GM19099 (cell line): ENCODE data around the gene TAS1R3.

Experiments used
- POLR2A ChIP-seq: IDR thresholded peaks from 3 replicates; pipeline ENCODE4 v1.6.1; 2011; ENCODE audit warnings: low read depth; ENCODE audit not compliant: insufficient read length; ENCODE audit errors: extremely low read depth

Gene TAS1R3

DNA sequence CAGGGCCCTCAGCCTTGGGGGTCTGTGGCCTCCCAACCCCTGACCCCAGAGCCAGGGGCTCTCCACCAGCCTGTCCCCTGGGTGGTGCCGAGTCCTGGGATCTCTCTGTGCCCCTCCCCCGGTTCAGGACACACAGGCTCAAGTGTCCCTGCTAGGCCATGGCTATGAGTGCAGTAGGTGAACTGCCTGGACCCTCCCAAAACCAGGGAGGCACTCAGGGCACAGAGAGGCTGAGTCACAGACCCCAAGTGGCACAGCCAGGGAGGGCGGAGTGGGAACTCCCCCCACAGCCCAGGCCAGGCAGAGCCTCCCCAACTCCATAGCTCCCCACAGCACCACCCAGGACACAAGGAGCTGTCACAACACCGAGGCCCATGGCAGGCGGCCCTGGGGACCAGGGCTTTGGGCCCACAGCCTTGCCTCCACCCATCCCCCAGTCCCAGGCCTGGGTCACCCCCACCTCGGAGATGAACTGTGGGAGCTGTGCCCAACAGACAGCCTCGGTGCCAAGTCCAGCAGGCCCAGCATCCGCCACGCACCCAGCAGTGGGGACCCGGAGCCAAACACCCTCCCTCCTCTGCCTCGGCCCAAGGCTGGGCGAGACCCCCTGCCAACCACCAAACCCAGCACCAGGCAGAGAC is 14.9 kb downstream of the TAS1R3 start:
- TF ChIP-seq POLR2A: no peak

DNA sequence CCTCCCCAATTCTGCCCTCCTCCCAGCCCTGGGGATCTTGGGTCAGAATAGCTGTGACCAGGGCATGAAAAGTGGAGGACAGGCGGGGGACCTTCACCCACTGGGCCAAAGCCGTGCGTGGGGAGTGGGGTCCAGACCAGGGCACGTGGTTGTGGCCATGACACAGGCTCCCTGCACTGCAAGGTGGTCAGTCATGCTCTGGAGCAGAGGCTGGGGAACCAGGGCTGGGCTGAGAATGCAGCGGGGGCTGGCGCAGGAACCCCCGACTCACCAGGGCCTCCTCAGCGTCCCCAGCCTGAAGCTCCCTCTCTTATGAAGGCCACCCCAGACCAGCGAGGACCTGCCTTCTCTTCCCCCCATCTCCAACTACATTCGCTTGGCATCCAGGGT is 15.4 kb downstream of the TAS1R3 start:
- no peak for TF ChIP-seq POLR2A

DNA sequence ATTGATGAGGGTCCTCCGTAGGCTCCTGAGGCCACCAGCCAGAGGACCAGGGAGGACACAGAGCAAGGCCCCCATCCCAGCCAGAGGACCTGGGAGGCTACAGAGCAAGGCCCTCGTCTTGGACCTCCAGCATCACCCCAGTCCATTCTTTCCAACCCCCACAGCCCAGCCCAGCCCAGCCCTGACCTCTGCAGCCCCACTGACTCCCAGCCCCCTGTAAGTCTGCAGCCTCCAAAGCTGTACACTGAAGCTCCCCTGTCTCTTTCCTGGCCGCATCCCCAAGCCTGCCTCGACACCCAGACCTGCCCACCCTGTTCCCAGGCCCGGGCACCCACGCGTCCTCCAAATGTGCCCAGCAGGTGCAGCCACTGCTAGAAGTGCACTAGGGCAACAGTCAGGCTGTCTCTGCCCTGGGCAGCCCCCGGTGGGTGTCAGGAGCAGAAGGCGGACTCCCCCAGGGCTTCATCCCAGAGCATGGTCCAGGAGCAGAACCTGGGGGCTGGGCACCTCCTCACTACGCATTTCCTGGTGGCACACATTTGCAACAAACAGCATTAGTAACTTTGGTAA is 16.0 kb downstream of the TAS1R3 start:
- no peak for TF ChIP-seq POLR2A

DNA sequence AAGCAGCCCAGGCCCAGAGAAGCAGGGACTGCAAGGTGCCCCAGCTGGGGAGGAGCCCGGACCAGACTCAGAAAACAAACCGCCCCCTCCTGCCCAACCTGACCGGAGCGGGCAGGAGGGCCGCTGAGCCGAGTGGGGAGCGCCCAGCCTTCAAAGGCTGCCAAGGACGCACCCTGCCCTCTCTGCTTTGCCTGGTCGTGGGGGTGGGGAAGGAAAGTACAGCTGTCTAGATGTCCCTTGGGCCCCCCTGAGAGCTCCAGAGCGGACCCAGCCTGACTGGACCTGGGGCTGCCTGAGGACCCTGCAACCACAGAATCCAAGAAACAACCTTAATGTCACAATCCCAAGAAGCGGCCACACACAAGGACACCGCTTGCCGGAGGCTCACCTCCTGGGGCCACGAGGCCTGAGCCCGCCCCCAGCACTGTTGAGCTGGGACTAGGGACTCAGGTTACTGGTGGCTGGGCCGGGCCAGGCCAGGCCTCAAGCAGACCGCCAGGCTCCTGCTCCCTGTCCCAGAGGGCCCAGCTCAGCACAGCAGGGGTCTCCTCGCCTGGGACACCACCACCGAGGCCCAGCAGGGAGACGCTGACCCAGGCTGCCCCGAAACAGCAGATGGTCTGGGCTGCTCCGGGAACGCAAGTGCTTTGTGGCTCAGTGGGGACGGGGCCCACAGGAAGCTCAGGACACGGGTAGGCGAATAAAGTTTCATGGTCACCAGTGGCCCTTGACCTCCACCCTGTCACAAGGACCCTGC is 16.8 kb downstream of the TAS1R3 start:
- TF ChIP-seq POLR2A: no peak

DNA sequence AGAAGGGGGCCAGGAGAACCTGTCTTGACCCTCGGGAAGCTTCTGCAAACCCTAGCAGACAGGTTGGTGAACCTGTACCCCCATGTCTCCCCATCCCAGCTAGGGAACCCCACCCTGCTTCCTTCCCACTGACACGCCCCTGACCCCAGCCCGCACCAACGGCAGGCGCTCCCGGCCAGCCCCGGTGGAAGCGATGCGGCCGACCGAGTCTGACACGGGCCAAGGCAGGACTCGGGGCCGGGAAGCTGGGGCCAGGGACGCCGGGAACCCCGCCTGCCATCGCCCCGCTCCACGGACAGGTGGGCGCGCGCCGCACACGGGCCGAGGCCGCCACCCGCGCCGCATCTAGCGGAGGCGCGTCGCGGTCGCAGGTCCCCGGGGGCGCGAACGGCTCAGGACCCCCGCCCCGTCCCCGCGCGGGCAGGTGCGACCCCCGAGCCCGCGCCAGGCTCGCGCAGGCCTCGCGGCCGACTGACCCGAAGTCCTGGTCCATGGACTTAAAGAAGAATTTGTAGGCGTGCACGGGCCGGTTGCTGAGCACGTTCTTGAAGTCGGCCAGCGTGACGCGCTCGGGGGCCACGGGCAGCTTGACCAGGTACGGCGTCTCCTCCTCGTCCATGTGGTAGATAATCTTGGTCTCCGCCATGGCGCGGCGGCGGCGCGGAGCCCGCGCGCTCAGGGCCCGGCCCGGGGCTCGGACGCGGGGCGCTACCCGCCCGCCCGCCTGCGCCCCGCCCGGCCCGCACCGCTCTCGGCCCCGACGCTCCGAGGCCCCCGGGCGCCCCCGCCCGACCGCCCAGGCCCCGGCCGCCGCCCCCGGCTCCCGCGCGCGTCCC is 17.6 kb downstream of the TAS1R3 start:
- TF ChIP-seq POLR2A: no peak

DNA sequence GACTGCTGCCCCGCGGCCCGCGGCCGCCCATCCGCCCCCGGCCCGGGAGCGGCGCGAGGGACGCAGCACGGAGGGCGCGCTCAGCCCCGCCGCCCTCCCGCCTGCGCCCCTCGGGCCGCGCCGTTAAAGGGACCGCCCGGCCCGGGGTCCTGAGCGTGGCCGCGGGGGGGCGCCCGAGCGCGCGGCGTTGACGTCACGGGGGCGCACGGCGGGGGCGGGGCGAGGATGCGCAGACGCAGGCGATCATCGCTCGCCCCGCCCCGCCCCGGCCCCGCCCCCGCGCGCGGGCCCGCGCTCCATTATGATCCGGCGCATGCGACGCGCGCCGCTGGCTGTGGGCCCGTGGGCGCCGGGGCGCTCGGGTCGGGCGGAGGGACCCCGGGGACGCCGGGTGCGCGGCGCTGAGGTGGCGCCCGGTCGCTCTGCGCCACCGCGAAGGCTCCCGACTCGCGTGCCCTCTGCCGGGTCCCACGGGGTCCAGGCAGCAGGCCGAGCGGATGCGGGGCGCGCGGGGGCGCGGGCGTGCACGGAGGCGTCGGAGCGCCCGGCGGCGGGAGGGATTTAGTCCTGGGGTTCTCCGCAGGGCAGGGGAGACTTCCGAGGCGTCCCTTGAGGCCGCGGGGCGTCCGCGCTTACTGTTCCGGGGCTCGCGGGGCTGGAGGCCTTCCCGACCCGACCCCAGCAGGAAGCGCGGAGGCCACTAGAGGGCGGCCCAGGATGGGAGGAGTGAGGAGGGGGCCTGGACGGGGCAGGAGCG is 18.4 kb downstream of the TAS1R3 start, which contains the start of gene DVL1:
DVL1 (minus strand) TSS at position 163 of the 757 bp plus-strand sequence. CDS start 353 bp downstream, outside the sequence.
- TF ChIP-seq POLR2A: peak; percentile 86

DNA sequence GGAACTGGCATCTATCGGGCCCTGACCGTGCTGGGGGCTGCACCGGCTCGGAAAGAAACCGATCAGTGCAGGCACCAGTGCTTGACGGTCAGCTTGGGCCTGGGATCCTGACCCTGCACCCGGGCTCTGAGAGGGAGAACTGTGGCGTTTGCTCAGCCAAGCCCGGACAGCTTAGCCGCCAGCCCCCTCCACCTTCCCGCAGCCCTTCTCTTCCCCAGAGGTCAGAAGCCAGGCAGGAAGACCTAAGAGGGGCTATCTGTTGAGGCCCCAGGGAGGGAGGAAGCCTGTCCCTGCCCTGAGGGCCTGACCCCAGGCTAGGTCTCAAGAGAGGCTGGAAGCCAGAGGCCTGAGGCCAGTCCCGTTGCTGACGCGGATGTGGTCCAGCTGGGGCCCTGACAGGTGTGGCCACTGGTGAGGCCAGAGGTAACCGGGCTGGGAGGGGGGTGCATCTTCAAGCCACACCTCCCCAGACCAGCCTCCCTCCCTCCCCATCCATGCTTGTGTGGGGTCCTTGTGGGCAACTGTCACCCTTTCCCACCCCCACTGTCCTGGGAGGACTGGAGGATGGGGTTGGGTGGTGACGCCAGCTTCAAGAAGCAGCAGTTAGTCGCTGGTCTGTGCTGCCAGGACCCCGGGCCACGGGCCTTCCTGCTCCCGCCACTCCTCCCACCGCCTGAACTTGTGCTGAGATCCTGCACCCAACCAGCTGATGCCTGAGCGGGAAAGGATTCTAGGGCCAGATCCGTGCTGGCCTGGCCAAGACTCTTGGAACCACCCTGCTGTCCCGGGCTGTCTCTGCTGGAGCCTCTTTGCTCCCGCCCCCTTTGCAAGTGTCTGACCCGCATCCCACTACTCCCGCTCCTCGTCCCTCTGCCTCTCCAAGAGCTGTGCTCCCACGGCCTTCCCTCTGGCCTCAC is 20.7 kb downstream of the TAS1R3 start:
- TF ChIP-seq POLR2A: no peak

DNA sequence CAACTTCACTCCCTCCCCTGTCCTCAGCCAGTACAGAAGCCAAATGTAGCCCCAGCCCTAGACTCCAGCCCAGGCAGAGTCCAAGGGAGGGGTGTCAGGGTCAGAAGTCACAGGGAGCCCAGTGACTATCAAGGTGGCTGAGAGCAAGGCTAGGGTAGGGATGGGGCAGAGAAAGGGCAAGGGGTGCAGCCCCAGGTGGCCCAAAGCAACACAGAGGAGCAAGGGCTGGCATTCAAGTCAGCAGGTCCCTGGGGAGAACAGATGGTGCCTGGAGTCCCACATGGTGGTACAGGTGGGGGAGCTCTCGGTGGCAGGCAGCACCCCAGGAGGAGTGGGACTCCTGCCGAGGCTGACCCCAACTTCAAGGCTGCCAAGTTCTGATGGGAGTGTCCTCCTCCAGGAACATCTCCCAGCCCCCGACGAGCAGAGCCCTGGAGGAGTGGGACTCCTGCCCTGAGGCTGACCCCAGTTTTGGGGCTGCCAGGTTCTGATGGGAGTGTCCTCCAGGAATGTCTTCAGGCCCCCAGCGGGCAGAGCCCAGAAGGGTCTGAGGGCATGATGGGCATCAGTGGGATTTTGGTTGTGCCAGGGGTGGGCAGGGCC is 21.8 kb downstream of the TAS1R3 start:
- no peak for TF ChIP-seq POLR2A

DNA sequence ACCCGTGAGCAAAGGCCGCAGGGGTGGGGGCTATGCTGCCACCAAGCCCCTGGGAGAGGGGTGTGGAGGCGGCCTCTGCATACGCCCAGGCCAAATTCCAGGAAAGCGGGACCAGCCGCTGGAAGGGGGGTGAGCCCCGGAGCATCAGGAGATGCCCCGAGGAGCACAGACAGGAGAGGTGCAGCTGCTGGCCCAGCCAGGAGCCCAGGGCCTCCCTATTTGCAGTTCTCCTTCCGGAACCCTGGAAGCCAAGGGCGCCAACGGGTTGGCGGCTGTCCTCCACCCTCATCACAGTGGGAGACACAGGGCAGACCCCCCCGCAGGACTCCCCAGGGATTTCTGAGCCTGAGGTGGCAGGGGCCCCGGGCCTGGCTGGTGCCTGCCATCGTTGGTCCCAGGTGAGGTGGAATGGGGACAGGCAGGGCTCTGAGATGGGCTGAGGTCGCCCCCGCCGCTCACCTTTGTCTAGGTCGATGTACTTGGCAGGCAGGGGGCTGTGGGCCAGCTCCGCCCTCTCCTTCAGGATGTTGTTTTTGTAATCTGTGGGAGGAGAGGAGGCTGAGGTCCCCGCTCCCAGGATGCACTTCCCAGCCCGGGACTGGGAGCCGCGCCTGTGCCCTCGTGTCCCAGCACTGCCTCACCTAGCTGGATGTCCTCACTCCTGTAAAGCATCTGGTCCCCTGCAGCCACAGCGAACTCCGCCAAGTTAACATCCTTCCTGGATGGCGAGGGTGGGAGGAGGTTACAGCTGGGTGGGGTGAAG is 22.5 kb downstream of the TAS1R3 start:
- no peak for TF ChIP-seq POLR2A

DNA sequence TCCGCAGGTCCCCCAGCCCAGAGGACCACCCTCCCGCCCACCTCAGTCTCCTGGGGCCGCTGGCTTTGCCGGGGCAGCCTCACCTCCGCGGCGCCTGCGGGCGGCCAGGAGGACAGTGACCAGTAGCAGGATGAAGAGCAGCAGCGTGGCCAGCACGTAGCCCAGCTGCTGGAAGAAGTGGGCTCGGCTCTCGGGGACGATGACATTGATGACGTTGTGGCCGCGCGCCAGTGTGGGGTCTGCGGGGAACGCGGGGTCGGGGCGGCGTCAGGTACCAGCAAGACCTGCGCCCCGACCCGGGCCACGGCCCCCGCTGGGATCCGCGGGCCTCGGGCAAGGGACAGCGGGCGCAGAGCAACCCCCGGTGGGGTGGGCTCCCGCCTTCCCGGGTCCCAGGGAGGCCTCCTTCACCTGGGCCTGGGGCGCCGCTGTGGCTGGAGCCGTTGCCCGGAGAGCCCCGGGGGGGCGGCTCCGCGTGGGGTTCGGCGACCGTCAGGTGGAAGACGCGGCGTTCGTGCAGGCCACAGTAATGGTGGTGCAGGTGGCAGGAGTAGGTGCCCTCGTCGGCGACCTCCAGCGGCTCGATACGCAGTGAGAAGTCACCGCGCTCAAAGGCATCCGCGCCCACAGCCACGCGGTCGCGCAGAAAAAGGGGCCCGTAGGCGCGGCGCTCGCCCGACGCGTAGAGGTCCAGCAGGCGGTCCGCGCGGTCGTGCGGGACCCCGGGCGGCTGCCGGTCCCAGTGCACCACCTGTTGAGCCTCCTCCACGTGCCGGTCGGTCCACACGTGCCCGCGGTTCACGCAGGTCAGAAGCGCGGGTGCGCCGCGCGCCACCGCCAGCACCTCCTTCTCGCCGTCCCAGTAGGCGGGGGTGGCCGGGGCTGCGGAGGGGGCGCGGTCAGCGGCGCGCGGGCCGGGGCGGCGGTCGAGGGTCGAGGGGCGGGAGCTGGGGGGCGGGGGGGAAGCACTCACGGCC is 23.5 kb downstream of the TAS1R3 start:
- no peak for TF ChIP-seq POLR2A

DNA sequence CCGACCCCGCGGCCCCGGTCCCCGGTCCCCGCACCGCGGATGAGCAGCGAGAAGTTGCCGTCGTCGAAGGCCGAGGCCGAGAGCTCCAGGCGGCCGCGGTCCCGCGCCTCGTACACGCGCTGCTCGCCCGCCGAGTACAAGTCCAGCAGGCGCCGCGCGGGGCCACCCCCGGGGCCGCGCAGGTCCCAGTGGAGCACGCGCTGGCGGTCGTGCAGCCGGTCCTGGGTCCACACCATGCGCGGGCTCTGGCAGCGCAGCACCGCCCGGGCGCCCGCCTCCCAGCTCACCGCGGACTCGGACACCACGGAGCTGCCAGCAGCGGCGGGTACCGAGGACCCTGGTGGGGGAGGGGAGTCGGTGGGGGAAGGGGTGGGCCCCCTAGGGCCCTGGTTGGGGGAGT is 24.3 kb downstream of the TAS1R3 start:
- no peak for TF ChIP-seq POLR2A
